Lung (tissue), 12 donors: ENCODE data around the gene GPR162. TPM values are rescaled to one million over a fixed set of nuclear protein-coding genes. Genes with fewer than 3 reads are reported as not detected.

Source experiments
- ATAC-seq: fragments of 200-7000 bp; cut with Tn5 transposase; one replicate; pipeline ENCODE4 v1.9.1; 2020; ENCODE audit warnings: moderate number of reproducible peaks; ENCODE audit not compliant: insufficient read depth, low FRiP score
- DNase-seq, 3 donors: peaks; one replicate each; pipeline ENCODE4 v3.0.0-alpha.2; 2013 to 2017
- H3K27ac ChIP-seq, 2 donors: one replicate each; pipeline ENCODE4 v1.5.1; 2013; ENCODE audit warnings: mild to moderate bottlenecking in 2 of 2, moderate library complexity in 2 of 2, control low read depth in 1 of 2, inconsistent platforms in 1 of 2, low read depth in 1 of 2, low read length in 1 of 2
- H3K27me3 ChIP-seq, 3 donors: one replicate each; pipeline ENCODE4 v1.5.1; 2013; ENCODE audit warnings: low read length in 2 of 3; ENCODE audit not compliant: control insufficient read depth in 3 of 3, insufficient read depth in 3 of 3
- H3K36me3 ChIP-seq, 4 donors: one replicate each; pipeline ENCODE4 v1.5.1; 2013; ENCODE audit warnings: low read length in 4 of 4, mild to moderate bottlenecking in 1 of 4, moderate library complexity in 1 of 4; ENCODE audit not compliant: control insufficient read depth in 4 of 4, insufficient read depth in 4 of 4
- H3K4me1 ChIP-seq, 5 donors: one replicate each; pipeline ENCODE4 v1.5.1; 2013; ENCODE audit warnings: low read length in 5 of 5, mild to moderate bottlenecking in 2 of 5, moderate library complexity in 1 of 5; ENCODE audit not compliant: control insufficient read depth in 5 of 5, insufficient read depth in 5 of 5
- H3K4me3 ChIP-seq: one replicate; pipeline ENCODE4 v1.5.1; 2013; ENCODE audit warnings: mild to moderate bottlenecking, control low read depth, moderate library complexity
- H3K9ac ChIP-seq, 2 donors: one replicate each; pipeline ENCODE4 v1.5.1; 2013; ENCODE audit warnings: low read length in 2 of 2, control low read depth in 1 of 2; ENCODE audit not compliant: insufficient read depth in 1 of 2
- H3K9me3 ChIP-seq, 4 donors: one replicate each; pipeline ENCODE4 v1.5.1; 2013; ENCODE audit warnings: low read length in 3 of 4, mild to moderate bottlenecking in 1 of 4, moderate library complexity in 1 of 4; ENCODE audit not compliant: control insufficient read depth in 4 of 4, insufficient read depth in 3 of 4
- WGBS, 2 donors: extraction: QIAGEN DNeasy Blood & Tissue Kit; methylation state at CpG; one replicate each; pipeline ENCODE4 v1.1.7; 2013; 5-methylcytosine and 5-hydroxymethylcytosine counted together
- polyA plus RNA-seq, 2 donors: library from polyadenylated mRNA; stranded (reverse); fragments of 200-250 nt; gene quantifications; one replicate each; pipeline ENCODE4 v1.2.1, GENCODE V29; 2013
- total RNA-seq, 2 donors: library from RNA; depleted of rRNA in 1 of 2; stranded (reverse); fragments of >200 nt in 1 of 2; gene quantifications; one replicate each; pipeline ENCODE4 v1.2.1, GENCODE V29; 2014 to 2021
- TF ChIP-seq, protein P1 (sequence below): IDR thresholded peaks from 2 replicates; pipeline ENCODE4 v1.5.1; 2012; ENCODE audit warnings: mild to moderate bottlenecking; ENCODE audit errors: control extremely low read depth, extremely low read depth
- donor health status: control.
- donor health status: control.
- donor health status: Bipolar disorder and iron deficiency.
- donor health status: healthy.
- donor health status: DM: yes; HTN: yes; CAD: no.

GPR162 gene
- total and polyA plus RNA-seq, 4 donors: 22.8 to 36.0 (median 24.0) TPM

DNA sequence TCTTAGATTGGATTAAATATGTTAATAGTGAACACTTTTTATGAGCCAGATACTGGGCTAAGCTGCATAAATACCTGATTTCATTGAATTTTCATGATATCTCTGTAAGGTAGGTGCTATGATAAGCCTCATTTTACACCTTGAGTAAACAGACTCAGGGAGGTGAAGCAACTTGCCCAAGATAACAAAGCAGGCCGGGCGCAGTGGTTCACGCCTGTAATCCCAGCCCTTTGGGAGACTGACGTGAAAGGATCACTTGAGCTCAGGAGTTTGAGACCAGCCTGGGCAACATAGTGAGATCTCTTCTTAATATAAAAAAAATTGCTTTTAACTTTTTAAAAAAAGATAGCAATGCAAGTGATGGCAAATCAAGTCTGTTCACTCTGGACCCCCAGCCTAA, 20.5 kb downstream of the GPR162 start:
- Histone ChIP-seq H3K27me3 (no peaks in the 10 kb centered on the region), H3K9ac (no peak overlapping the region), H3K9me3 (no peaks in the 10 kb centered on the region), H3K4me3 (no peak overlapping the region), H3K36me3 (peaks cover 0 to 32% (median 13%) of the 10 kb centered on the region in 4 donors), H3K4me1 (no peaks in the 10 kb centered on the region), H3K27ac (no peak overlapping the region)
- ATAC-seq (no peak), DNase-seq (no peak)
- 85 to 94% methylated on average over 4 of the region's 4 CpGs for WGBS, 2 donors
- TF ChIP-seq, protein P1, sequence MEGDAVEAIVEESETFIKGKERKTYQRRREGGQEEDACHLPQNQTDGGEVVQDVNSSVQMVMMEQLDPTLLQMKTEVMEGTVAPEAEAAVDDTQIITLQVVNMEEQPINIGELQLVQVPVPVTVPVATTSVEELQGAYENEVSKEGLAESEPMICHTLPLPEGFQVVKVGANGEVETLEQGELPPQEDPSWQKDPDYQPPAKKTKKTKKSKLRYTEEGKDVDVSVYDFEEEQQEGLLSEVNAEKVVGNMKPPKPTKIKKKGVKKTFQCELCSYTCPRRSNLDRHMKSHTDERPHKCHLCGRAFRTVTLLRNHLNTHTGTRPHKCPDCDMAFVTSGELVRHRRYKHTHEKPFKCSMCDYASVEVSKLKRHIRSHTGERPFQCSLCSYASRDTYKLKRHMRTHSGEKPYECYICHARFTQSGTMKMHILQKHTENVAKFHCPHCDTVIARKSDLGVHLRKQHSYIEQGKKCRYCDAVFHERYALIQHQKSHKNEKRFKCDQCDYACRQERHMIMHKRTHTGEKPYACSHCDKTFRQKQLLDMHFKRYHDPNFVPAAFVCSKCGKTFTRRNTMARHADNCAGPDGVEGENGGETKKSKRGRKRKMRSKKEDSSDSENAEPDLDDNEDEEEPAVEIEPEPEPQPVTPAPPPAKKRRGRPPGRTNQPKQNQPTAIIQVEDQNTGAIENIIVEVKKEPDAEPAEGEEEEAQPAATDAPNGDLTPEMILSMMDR: no peak

DNA sequence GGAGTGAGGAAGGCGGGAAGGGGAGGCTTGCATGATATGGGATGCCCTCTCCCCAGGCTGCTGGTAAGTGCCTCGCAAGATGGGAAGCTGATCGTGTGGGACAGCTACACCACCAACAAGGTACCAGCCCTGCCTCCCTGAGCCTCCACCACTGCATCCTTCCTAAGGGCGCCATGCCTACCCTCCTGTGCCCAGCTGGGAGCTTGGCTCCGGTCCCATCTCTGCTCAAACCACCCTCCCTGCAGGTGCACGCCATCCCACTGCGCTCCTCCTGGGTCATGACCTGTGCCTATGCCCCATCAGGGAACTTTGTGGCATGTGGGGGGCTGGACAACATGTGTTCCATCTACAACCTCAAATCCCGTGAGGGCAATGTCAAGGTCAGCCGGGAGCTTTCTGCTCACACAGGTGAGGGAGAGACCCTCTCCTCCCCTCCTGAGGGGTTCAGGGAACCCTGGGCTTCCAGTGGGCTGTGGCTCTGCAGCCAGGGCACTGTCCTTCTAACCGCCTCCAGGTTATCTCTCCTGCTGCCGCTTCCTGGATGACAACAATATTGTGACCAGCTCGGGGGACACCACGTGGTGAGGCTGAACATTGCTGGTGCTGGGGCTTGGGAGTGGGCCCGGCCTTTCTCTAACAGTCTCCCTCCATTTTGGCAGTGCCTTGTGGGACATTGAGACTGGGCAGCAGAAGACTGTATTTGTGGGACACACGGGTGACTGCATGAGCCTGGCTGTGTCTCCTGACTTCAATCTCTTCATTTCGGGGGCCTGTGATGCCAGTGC, 21.7 kb downstream of the GPR162 start:
- Histone ChIP-seq H3K4me3 (no peak overlapping the region), H3K27me3 (no peaks in the 10 kb centered on the region), H3K4me1 (no peaks in the 10 kb centered on the region), H3K36me3 (peaks cover 1 to 35% (median 10%) of the 10 kb centered on the region in 4 donors), H3K9me3 (no peaks in the 10 kb centered on the region), H3K9ac (no peak overlapping the region), H3K27ac (no peak overlapping the region)
- ATAC-seq (no peak), DNase-seq (peak in 1 of 3 donors; percentile 16)
- WGBS, 2 donors: 74 to 78% methylated on average over 14 to 16 of the region's 16 CpGs
- TF ChIP-seq, protein P1: no peak

DNA sequence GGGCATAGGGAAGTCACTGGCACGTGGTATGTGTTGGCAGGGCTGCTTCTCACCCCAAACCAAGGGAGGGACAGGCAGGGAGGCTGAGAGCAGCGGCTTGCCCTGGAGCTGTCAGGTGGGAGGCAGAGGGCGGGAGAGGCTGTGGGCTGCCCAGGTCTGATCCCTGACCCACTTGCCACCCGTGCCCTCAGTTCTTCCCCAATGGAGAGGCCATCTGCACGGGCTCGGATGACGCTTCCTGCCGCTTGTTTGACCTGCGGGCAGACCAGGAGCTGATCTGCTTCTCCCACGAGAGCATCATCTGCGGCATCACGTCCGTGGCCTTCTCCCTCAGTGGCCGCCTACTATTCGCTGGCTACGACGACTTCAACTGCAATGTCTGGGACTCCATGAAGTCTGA, 23.8 kb downstream of the GPR162 start:
- Histone ChIP-seq H3K9ac (no peak overlapping the region), H3K9me3 (no peaks in the 10 kb centered on the region), H3K27ac (no peak overlapping the region), H3K4me1 (peaks cover 0 to 10% (median 0%) of the 10 kb centered on the region in 5 donors), H3K4me3 (no peak overlapping the region), H3K36me3 (peaks cover 1 to 33% (median 9%) of the 10 kb centered on the region in 4 donors), H3K27me3 (no peaks in the 10 kb centered on the region)
- TF ChIP-seq, protein P1: no peak
- no peak for ATAC-seq
- 92 to 96% methylated on average over 17 of the region's 17 CpGs for WGBS, 2 donors
- DNase-seq: no peak
